HG02938 (cell line): ENCODE results near the gene GREB1.
A peak's percentile ranks its signal among the peaks of the same experiment; 100 is the strongest.

Source experiments
- ATAC-seq: cut with Tn5 transposase; IDR thresholded peaks from one replicate; pipeline ENCODE4 v1.9.1; 2021; ENCODE audit warnings: mild to moderate bottlenecking, moderate library complexity; ENCODE audit not compliant: unreplicated experiment

Gene GREB1

GRCh38 chr2:11679016-11679415 is 145.2 kb downstream of the GREB1 start:
- ATAC-seq = no peak

- ATAC-seq = no peak
These were observed 145.8 kb downstream of the GREB1 start for GRCh38 chr2:11679486-11680181.

GRCh38 chr2:11680182-11680900 is 146.5 kb downstream of the GREB1 start:
- ATAC-seq = no peak

- no peak for ATAC-seq
These were observed 147.3 kb downstream of the GREB1 start for GRCh38 chr2:11680901-11681721.

GRCh38 chr2:11681722-11682589 is 148.1 kb downstream of the GREB1 start:
- no peak for ATAC-seq

- no peak for ATAC-seq
These were observed 148.7 kb downstream of the GREB1 start for GRCh38 chr2:11682590-11682915.

GRCh38 chr2:11683476-11683875 is 149.6 kb downstream of the GREB1 start:
- ATAC-seq = no peak

- no peak for ATAC-seq
These were observed 150.1 kb downstream of the GREB1 start for GRCh38 chr2:11683966-11684365.

GRCh38 chr2:11684894-11685460 is 151.1 kb downstream of the GREB1 start:
- ATAC-seq = no peak

GRCh38 chr2:11685906-11686470 is 152.1 kb downstream of the GREB1 start:
- ATAC-seq = no peak

GRCh38 chr2:11687736-11688135 is 153.9 kb downstream of the GREB1 start:
- ATAC-seq = no peak

- peak; percentile 79 for ATAC-seq
These were observed 154.6 kb downstream of the GREB1 start for GRCh38 chr2:11688222-11689069.

- ATAC-seq = no peak
These were observed 157.3 kb downstream of the GREB1 start for GRCh38 chr2:11691076-11691660.
